CD4-positive, alpha-beta T cell treated with Interleukin-6 at 100 ng/mL for 8 hours (primary cell): ENCODE measurements around the gene PIK3C2B.

Source experiments
- DNase-seq: peaks from one replicate; pipeline ENCODE4 v3.0.0-alpha.2; 2020; ENCODE audit warnings: mixed read lengths, low spot score

The PIK3C2B gene

DNA sequence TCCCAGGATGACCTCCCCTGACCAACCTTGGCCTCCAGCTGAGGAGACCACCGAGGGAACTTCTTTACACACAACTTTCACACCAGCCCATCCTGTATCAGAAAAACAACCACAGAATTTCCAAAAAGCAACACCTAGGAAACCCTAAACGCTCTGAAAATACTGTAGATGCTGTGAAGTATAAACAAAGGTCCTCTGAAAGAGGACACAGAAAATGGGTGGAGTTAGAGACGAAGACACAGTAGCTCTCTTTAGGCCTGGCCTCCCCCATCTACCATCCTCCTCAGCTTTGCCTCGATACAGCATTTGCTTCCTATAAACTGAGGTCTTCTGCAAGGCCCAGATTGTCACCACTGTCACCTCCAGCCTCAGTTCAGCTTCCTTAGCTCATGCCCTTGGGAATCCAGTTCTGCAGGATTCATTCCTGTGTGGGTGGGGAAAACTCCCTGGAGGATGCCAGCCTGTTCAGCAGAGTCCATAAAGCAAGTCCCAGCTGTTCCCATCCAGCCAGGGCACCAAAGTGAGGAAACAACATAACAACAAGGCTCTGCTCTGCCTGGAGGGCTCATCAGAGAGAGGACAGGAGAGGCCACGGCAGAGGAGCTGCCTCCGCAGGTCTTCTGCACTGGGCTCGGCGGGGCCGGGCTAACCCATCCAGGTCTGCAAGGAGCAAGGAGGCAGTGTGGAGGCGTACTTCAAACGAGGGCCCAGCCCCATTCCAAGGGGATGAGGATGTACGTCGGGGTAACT, 15.0 kb downstream of the PIK3C2B start:
- DNase-seq, result no peak

DNA sequence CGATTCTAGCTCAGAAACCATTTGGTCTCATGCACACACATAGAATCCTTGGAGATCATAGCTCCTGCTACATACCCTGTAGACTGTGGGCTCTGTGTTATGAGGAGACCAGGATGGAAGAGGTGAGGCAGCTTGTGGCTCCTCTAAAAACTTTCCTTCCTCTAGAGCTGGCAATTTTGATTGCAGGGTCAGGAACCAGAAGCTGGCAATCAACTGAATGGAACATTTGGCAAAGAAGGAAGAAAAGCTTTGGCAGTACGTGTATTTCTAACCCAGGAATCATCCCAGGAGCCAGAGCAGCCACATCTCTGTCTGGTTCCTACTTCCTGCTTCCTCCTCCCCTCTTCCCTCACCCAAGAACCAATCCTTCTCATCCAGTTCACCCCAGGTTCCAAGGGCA, 15.7 kb downstream of the PIK3C2B start:
- no peak for DNase-seq

DNA sequence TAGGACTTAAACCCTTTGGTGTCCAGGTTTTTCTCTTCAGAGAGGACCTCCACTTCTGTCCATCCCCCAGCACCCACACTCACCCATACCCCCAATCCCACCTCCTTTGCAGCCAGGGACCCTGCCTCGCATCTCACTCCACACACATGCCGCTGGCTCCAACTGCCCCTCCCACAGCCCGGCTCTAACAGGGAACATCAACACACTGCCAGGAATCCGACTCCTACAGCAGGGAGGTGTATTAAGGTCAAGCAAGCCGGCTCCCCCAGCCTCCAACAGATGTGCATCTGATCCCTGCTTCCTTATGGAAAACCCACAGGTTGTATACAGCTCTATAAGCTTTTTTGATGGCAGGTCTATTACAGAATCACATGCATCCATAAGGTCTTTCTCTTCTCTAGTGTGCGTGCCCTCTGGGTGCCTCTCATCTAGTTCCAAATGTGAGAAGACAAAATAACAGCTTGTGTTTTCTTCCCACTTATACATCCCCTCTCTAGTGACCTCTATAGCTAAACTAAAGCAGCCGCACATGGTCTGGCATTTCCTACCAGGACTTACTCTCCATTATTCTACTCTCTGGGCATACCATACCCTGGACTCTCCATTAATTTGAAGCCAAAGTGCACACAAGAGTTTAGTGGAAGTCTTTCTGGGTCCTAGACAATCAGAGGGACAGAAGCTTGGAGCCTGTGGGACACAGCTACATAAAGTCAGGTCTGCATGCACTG, 16.3 kb downstream of the PIK3C2B start:
- no peak for DNase-seq

- DNase-seq, result no peak
Measured at GRCh38 chr1:204477036-204477740, 17.4 kb downstream of the PIK3C2B start.

DNA sequence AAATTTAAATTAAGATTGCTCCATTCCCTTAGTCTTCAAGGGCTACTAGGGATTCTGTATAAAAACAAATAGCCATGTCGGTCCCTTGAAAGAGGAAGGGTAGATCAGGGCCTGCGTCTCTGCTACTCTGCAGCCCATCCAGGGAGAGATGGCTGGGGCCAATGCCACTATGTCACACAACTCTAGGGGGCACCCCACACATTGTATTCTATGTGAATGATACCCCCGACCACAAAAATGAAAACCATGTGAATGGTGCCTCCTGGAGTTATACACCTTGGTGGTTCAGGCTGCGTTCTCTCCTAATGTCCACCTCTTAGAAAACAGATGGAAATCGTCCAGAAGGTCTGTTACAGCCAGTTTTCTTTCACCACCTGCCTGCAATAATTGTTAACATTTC, 18.0 kb downstream of the PIK3C2B start:
- DNase-seq, result no peak

DNA sequence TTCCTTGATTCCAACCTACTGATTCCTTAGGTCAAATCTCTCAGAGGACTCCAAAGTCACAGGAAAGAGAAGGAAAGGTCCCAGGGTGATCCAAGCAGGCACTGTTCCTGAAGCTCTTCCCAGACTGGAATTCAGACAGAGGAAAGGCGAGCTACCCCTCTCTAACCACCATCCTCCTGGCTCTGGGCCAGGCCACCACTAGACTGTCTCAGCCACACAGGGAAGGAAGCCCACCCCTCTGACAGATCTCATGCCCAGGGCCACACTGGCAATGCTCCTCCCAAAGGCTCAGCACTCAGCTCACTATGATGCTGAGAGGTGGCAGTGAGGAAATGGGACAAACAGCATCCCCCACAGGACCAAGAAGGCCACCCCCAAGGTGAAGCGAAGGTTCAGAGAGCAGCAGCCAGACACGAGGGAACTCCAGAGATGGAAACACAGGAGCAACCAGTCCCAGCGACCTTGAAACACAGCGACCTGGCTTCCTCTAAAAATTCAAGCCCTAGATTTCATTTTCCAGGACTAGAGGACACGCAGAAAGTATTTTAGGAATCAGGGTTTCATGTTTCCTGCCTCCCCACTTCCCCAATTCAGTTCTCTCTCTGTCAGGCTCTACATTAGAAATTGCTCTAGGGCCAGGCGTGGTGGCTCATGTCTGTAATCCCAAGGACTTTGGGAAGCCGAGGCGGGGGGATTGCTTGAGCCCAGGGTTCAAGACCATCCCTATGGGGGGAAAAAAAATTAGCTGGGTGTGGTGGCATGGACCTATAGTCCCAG, 18.8 kb downstream of the PIK3C2B start:
- no peak for DNase-seq

GRCh38 chr1:204473400-204473965, 21.1 kb downstream of the PIK3C2B start:
- no peak for DNase-seq

DNA sequence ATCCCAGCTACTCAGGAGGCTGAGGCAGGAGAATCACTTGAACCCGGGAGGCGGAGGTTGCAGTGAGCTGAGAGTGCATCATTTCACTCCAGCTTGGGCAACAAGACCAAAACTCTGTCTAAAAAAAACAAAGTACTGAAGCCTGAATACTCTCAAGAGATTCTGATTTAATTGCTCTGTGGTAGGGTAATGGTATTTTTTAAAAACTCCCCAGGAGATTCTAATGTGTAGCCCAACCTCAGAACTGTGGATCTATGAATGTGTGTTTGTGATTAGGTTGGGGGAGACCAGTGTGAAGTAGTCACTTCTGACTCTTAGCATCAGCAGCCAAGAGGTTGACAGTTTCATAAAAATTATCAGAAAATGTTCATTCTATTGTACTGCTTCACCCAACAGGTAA, 21.9 kb downstream of the PIK3C2B start:
- DNase-seq, result no peak

DNA sequence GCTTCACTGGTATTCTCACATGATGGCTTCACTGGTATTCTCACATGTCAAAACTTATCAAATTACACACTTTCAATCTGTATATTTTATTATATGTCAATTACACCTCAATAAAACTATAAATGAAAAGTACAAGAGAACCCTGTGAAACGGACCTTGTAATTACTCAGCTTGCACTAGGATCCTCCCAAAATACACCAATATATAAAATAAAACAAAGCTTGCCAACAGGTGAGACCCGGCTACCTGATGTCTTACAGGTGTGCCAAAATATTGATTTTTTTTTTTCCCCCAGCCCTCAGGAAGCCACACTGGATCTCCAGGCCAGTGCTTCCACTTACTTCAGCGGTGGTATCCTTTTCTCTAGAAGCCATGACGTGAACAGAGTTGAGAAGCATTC, 22.9 kb downstream of the PIK3C2B start:
- no peak for DNase-seq

GRCh38 chr1:204469304-204469703, 25.3 kb downstream of the PIK3C2B start:
- no peak for DNase-seq

DNA sequence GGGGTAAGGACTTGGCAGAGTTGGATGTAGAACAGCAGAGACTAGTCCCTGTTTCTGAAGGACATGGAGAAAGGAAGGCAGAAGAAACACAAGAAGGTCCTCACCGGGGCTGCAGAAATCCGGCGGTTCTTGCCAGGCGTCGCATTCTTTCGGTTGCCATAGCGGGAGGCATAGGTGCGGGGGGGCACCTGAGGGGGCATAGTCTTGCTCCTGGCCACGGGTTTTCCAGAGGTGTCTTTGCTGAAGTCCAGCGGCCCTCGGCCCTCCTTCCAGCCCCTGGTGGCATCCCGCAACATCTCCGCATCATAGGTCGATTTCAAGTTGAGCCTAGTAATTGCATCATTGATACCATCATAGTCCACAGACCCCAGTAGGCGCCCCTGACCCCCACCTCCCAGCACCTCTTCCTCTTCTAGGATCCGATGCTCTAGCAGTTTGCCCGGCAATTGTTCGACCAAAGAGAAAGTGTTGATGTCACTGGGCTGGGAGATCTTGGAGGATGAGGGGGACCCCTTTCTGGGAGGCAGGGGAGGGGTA, 25.8 kb downstream of the PIK3C2B start:
- DNase-seq, result no peak

GRCh38 chr1:204468206-204468605, 26.4 kb downstream of the PIK3C2B start:
- no peak for DNase-seq

DNA sequence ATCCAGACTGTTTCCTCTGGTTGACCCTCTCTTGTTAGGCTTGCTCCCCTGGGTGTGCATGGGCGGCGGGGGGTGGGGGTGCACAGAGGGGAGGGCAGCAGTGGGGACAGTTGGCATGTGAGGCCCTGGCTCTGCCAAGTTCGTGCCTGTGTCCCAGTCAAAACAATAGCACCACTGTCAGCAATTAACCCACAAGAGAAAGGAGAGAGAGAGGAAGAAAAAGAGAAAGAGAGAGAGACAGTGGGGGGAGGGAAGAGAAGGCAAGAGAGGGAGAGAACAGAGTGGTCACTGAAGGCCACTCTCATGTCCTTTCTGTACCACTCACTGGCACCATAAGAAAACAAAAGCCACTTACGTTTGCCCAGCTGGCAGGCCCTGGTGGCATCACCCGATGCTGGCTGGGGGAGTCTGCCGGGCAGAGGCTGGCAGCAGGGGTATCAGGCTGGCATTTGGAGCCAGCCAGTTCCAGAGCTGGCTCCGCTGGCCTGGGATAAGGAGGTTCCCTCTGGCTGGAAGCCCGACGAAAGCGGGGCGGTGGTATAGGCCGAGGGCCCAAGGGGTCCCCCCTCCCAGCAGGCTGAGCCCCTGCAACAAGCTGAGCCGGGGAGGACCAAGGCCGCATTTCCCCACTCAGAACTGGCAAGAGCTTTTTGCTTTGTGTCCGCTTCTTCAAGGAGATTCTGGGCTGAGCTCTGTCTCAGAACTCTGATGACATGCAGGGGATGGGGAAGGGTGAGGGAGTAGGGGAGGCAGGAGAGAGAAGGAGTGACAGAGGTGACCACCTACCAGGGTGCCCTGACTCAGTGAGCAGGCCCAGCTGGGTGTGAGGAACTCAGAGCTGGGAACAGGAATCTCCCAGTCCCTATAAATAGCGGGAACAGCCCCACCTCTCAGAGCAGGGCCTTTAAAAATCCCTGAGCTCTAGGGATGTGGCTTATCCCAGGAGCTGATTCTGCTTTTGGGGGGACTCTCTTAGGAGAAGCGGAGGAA, 27.9 kb downstream of the PIK3C2B start:
- no peak for DNase-seq

GRCh38 chr1:204465546-204466415, 28.8 kb downstream of the PIK3C2B start:
- no peak for DNase-seq

GRCh38 chr1:204464701-204465100, 29.9 kb downstream of the PIK3C2B start:
- DNase-seq, result no peak

- DNase-seq, result no peak
Measured at GRCh38 chr1:204464187-204464631, 30.4 kb downstream of the PIK3C2B start.

GRCh38 chr1:204463125-204464060, 31.2 kb downstream of the PIK3C2B start:
- DNase-seq, result no peak

- DNase-seq, result no peak
Measured at GRCh38 chr1:204462229-204462561, 32.4 kb downstream of the PIK3C2B start.
